K562 (cell line): ENCODE measurements around the gene ABCC11. TPM values are rescaled to one million over a fixed set of nuclear protein-coding genes. Genes with fewer than 3 reads are reported as not detected.
A peak's percentile ranks its signal among the peaks of the same experiment; 100 is the strongest.

Experiments
- ARID1B ChIP-seq: fragments of 450-650 bp; IDR thresholded peaks from 2 replicates; pipeline ENCODE4 v1.6.1; 2016; ENCODE audit warnings: antibody characterized with exemption, mild to moderate bottlenecking, inconsistent platforms
- CHAMP1 ChIP-seq: fragments of 450-650 bp; IDR thresholded peaks from 2 replicates; pipeline ENCODE4 v1.6.1; 2016; ENCODE audit warnings: mild to moderate bottlenecking
- CHD2 ChIP-seq: IDR thresholded peaks from 2 replicates; pipeline ENCODE4 v1.6.1; 2011; ENCODE audit warnings: low read depth, low read length
- EGR1 ChIP-seq: fragments of 450-650 bp; conservative IDR thresholded peaks from 2 replicates; pipeline ENCODE4 v1.6.1; 2017; ENCODE audit warnings: mild to moderate bottlenecking
- ETV5 ChIP-seq: sonication (generic); formaldehyde crosslinking; IDR thresholded peaks from 2 replicates; pipeline ENCODE4 v1.4.0; 2020; ENCODE audit warnings: low read depth, mild to moderate bottlenecking, missing genetic modification reagents
- FOXM1 ChIP-seq, 2 experiments: fragments of 450-650 bp in 1 of 2; sonication (generic) in 1 of 2; formaldehyde crosslinking in 1 of 2; IDR thresholded peaks; 2 replicates each; pipeline versions ENCODE4 v1.6.1 to v1.9.0; 2017 to 2022; ENCODE audit warnings: low read depth in 2 of 2, mild to moderate bottlenecking in 2 of 2, missing genetic modification reagents in 1 of 2, moderate library complexity in 1 of 2
- HOMEZ ChIP-seq: fragments of 250-450 bp; sonication (Bioruptor Pico); IDR thresholded peaks from 2 replicates; pipeline ENCODE4 v1.4.0; 2020; ENCODE audit warnings: mild to moderate bottlenecking, moderate library complexity
- MIER1 ChIP-seq: fragments of 450-650 bp; IDR thresholded peaks from 2 replicates; pipeline ENCODE4 v1.6.1; 2016; ENCODE audit warnings: antibody characterized with exemption, mild to moderate bottlenecking, low read depth
- NR2C1 ChIP-seq, 2 experiments: fragments of 450-650 bp; IDR thresholded peaks; 2 replicates each; pipeline ENCODE4 v1.6.1; 2017; ENCODE audit warnings: mild to moderate bottlenecking in 2 of 2, antibody characterized with exemption in 1 of 2, inconsistent platforms in 1 of 2, missing compliant biosample characterization in 1 of 2, missing genetic modification characterization in 1 of 2
- RUNX1 ChIP-seq: sonication (generic); IDR thresholded peaks from 2 replicates; pipeline ENCODE4 v1.6.1; 2016; ENCODE audit warnings: antibody characterized with exemption, low read depth
- SMAD4 ChIP-seq: fragments of 250-450 bp; sonication (Bioruptor Pico); conservative IDR thresholded peaks from 2 replicates; pipeline ENCODE4 v1.8.0; 2021; ENCODE audit warnings: inconsistent platforms, mild to moderate bottlenecking, moderate library complexity
- ZNF311 ChIP-seq: fragments of 250-450 bp; sonication (Bioruptor Pico); IDR thresholded peaks from 2 replicates; pipeline ENCODE4 v1.4.0; 2020; ENCODE audit warnings: mild to moderate bottlenecking, moderate library complexity
- ZNF77 ChIP-seq: fragments of 250-450 bp; sonication (Bioruptor Pico); IDR thresholded peaks from 2 replicates; pipeline ENCODE4 v1.5.0; 2020
- polyA plus RNA-seq, 8 experiments: library from polyadenylated mRNA; depleted of rRNA in 4 of 8; stranded (reverse) in 5 of 8; unstranded in 3 of 8; fragments of >200 nt; fragmentation: Nextera tagmentation in 2 of 8; fragmentation: Illumina TruSeq in 1 of 8; extraction: Ambion mirVana in 2 of 8; extraction: Trizol in 1 of 8; gene quantifications; 2 replicates each; pipeline versions ENCODE4 v1.2.1 to v1.2.3, GENCODE V29; 2011 to 2014; ENCODE audit warnings: inconsistent platforms in 1 of 8, missing spikeins in 1 of 8
- total RNA-seq, 7 experiments: library from RNA; depleted of rRNA in 6 of 7; stranded (reverse); fragments of >200 nt in 6 of 7; fragmentation: Illumina TruSeq in 2 of 7; extraction: Trizol in 2 of 7; gene quantifications; 2 replicates each; pipeline versions ENCODE4 v1.2.1 to v1.2.3, GENCODE V29; 2011 to 2021; ENCODE audit warnings: low replicate concordance in 1 of 7
- TF ChIP-seq, protein P1 (sequence below): fragments of 450-650 bp; IDR thresholded peaks from 2 replicates; pipeline ENCODE4 v1.6.1; 2016; ENCODE audit warnings: borderline replicate concordance
- TF ChIP-seq, protein P2 (sequence below): sonication (generic); formaldehyde crosslinking; IDR thresholded peaks from 2 replicates; pipeline ENCODE4 v1.8.1; 2023; ENCODE audit warnings: mild to moderate bottlenecking, missing genetic modification reagents, moderate library complexity
- TF ChIP-seq, protein P3 (sequence below), 2 experiments: fragments of 450-650 bp in 1 of 2; IDR thresholded peaks; 2 replicates each; pipeline ENCODE4 v1.6.1; 2011 to 2017; ENCODE audit warnings: low read depth in 2 of 2, antibody characterized with exemption in 1 of 2, borderline replicate concordance in 1 of 2, low read length in 1 of 2, mild to moderate bottlenecking in 1 of 2, mixed read lengths in 1 of 2; ENCODE audit not compliant: control insufficient read depth in 1 of 2

ABCC11 gene
- total and polyA plus RNA-seq, 9 of the 15 experiments (the other 6 are each of a cell fraction or from before 2014, with no cell fraction given) = 0.04 to 0.14 (median 0.04) TPM; not detected in 6

GRCh38 chr16:48244080-48244862, 3.1 kb downstream of the ABCC11 start, which contains the start of gene LONP2 (continued):
- TF ChIP-seq, protein P1, sequence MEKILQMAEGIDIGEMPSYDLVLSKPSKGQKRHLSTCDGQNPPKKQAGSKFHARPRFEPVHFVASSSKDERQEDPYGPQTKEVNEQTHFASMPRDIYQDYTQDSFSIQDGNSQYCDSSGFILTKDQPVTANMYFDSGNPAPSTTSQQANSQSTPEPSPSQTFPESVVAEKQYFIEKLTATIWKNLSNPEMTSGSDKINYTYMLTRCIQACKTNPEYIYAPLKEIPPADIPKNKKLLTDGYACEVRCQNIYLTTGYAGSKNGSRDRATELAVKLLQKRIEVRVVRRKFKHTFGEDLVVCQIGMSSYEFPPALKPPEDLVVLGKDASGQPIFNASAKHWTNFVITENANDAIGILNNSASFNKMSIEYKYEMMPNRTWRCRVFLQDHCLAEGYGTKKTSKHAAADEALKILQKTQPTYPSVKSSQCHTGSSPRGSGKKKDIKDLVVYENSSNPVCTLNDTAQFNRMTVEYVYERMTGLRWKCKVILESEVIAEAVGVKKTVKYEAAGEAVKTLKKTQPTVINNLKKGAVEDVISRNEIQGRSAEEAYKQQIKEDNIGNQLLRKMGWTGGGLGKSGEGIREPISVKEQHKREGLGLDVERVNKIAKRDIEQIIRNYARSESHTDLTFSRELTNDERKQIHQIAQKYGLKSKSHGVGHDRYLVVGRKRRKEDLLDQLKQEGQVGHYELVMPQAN = peak; percentile 84
- TF ChIP-seq MIER1 (no peak), NR2C1 (IDR thresholded peaks at IDR 0.05) (no peak), NR2C1 (tag; IDR thresholded peaks at IDR 0.05) (no peak), ARID1B (no peak), EGR1 (peak; percentile 99), ZNF77 (CRISPR knock-in tag) (no peak), SMAD4 (CRISPR knock-in tag) (no peak; the same call in 1 of the 2 replicates), HOMEZ (CRISPR knock-in tag) (no peak), FOXM1 (IDR thresholded peaks at IDR 0.05; ENCODE audit: low read depth) (no peak), FOXM1 (CRISPR knock-in tag; IDR thresholded peaks at IDR 0.05; ENCODE audit: low read depth) (no peak), ETV5 (CRISPR knock-in tag) (peak; percentile 79), CHAMP1 (no peak), ZNF311 (CRISPR knock-in tag) (no peak), CHD2 (no peak), RUNX1 (0 out of 2 replicates have a peak, but pooled peaks have one; percentile 17)
- TF ChIP-seq, protein P2, sequence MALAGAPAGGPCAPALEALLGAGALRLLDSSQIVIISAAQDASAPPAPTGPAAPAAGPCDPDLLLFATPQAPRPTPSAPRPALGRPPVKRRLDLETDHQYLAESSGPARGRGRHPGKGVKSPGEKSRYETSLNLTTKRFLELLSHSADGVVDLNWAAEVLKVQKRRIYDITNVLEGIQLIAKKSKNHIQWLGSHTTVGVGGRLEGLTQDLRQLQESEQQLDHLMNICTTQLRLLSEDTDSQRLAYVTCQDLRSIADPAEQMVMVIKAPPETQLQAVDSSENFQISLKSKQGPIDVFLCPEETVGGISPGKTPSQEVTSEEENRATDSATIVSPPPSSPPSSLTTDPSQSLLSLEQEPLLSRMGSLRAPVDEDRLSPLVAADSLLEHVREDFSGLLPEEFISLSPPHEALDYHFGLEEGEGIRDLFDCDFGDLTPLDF (CRISPR knock-in tag) = no peak
- TF ChIP-seq, protein P3, sequence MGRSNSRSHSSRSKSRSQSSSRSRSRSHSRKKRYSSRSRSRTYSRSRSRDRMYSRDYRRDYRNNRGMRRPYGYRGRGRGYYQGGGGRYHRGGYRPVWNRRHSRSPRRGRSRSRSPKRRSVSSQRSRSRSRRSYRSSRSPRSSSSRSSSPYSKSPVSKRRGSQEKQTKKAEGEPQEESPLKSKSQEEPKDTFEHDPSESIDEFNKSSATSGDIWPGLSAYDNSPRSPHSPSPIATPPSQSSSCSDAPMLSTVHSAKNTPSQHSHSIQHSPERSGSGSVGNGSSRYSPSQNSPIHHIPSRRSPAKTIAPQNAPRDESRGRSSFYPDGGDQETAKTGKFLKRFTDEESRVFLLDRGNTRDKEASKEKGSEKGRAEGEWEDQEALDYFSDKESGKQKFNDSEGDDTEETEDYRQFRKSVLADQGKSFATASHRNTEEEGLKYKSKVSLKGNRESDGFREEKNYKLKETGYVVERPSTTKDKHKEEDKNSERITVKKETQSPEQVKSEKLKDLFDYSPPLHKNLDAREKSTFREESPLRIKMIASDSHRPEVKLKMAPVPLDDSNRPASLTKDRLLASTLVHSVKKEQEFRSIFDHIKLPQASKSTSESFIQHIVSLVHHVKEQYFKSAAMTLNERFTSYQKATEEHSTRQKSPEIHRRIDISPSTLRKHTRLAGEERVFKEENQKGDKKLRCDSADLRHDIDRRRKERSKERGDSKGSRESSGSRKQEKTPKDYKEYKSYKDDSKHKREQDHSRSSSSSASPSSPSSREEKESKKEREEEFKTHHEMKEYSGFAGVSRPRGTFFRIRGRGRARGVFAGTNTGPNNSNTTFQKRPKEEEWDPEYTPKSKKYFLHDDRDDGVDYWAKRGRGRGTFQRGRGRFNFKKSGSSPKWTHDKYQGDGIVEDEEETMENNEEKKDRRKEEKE (IDR thresholded peaks at IDR 0.05; ENCODE audit: borderline replicate concordance in 1 of 2, control insufficient read depth in 1 of 2, low read depth in 2 of 2, low read length in 1 of 2) = no peak
